Adrenal gland (tissue), 19 donors: ENCODE measurements around the gene RSPH10B2. TPM values are rescaled to one million over a fixed set of nuclear protein-coding genes. Genes with fewer than 3 reads are reported as not detected.
A peak's percentile ranks its signal among the peaks of the same experiment; 100 is the strongest.
"Not testable (repeated sequence)": the region's sequence is repeated elsewhere in the genome, so short reads cannot be mapped to it uniquely, and the experiment has no call there.

ENCODE experiments used
- DNase-seq, 7 donors: peaks; one replicate each; pipeline ENCODE4 v3.0.0-alpha.2; 2019 to 2020
- H3K27ac ChIP-seq, 5 donors: fragments of 200-600 bp; sonication (generic) in 4 of 5; 1 replicate in 3 of 5; 2 replicates in 2 of 5; pipeline versions ENCODE4 v1.5.1 to v1.8.0; 2016 to 2020; ENCODE audit warnings: mild to moderate bottlenecking in 1 of 5
- H3K27me3 ChIP-seq: fragments of 200-600 bp; 2 replicates; pipeline ENCODE4 v1.8.0; 2021
- H3K36me3 ChIP-seq, 2 donors: fragments of 200-600 bp; replicated peaks in 1 of 2; 1 replicate in 1 of 2; 2 replicates in 1 of 2; pipeline versions ENCODE4 v1.5.1 to v1.8.0; 2018 to 2022
- H3K4me1 ChIP-seq, 2 donors: fragments of 200-600 bp; replicated peaks in 1 of 2; 1 replicate in 1 of 2; 2 replicates in 1 of 2; pipeline versions ENCODE4 v1.5.1 to v1.8.0; 2018 to 2021
- H3K4me3 ChIP-seq, 4 donors: fragments of 200-600 bp; sonication (generic) in 3 of 4; one replicate each; pipeline ENCODE4 v1.5.1; 2016 to 2018
- H3K9me3 ChIP-seq, 3 donors: fragments of 200-600 bp; sonication (generic) in 1 of 3; replicated peaks in 1 of 3; 1 replicate in 2 of 3; 2 replicates in 1 of 3; pipeline versions ENCODE4 v1.5.1 to v1.8.0; 2016 to 2021
- CTCF ChIP-seq, 6 experiments: fragments of 450-650 bp in 4 of 6; fragments of 200-600 bp in 2 of 6; sonication (generic) in 1 of 6; IDR thresholded peaks; 1 replicate in 5 of 6; 2 replicates in 1 of 6; pipeline versions ENCODE4 v1.5.1 to v1.8.0; 2016 to 2021; ENCODE audit warnings: antibody characterized with exemption in 6 of 6, mild to moderate bottlenecking in 2 of 6, moderate library complexity in 1 of 6
- POLR2A ChIP-seq, 2 donors: fragments of 450-650 bp; IDR thresholded peaks; one replicate each; pipeline ENCODE4 v1.6.1; 2017; ENCODE audit warnings: antibody characterized with exemption in 2 of 2, mild to moderate bottlenecking in 2 of 2, moderate library complexity in 1 of 2
- WGBS, 4 donors: extraction: QIAGEN DNeasy Blood & Tissue Kit in 2 of 4; methylation state at CpG; one replicate each; pipeline versions ENCODE4 v1.1.5 to v1.1.7; 2013 to 2017; 5-methylcytosine and 5-hydroxymethylcytosine counted together
- intact Hi-C, 2 donors: fragments of 100-400 bp; cut with DNase I; formaldehyde crosslinking; loops; one replicate each; pipeline versions ENCODE4 v1.14.1 to v1.15.0; 2022 to 2023
- long read RNA-seq, 10 donors: library from polyadenylated mRNA in 3 of 10; unstranded in 2 of 10; stranded (forward) in 1 of 10; transcript quantifications; one replicate each; pipeline ENCODE4 v2.0.0 and lab custom pipeline, GENCODE V29; 2021 to 2026
- polyA plus RNA-seq, 3 donors: library from polyadenylated mRNA; stranded (reverse); fragments of 200-250 nt in 2 of 3; fragments of 350-450 nt in 1 of 3; fragmentation: Illumina TruSeq in 1 of 3; extraction: RNeasy Lipid Tissue Mini Kit (QIAGEN cat#74804) in 1 of 3; gene quantifications; one replicate each; pipeline ENCODE4 v1.2.3, GENCODE V29; 2013 to 2014
- total RNA-seq, 9 donors: library from RNA; depleted of rRNA in 4 of 9; stranded (reverse); fragments of >200 nt in 4 of 9; fragments of 120-200 nt in 1 of 9; fragmentation: NEBNext Ultra II Directional in 1 of 9; extraction: Animal tissue kit (Norgen Biotek cat#: 25700) in 1 of 9; gene quantifications; one replicate each; pipeline versions ENCODE4 v1.1.0 to v1.2.4, GENCODE V29; 2013 to 2023
- donor health status: healthy with polysubstance abuse.
- donor health status: Bipolar disorder and iron deficiency.
- donor health status: DM: yes; HTN: yes; CAD: no.
- donor health status: DM: no; HTN: no; CAD: no.
- donor health status: DM: no; HTN: no; CAD: no.
- donor health status: DM: yes; HTN: yes; CAD: no.

RSPH10B2 gene
- 1 to 10 TPM in 1 of 9 donors, under 1 TPM in 3, not detected in 5; 0.19 to 1.2 (median 0.34) TPM for total RNA-seq
- under 1 TPM; 0.24 to 0.64 (median 0.44) TPM for polyA plus RNA-seq
- long read RNA-seq, donor 1, partial matches to known transcripts, result 14 of 33 reads
- long read RNA-seq, donor 1, other reads (novel, unspliced or antisense), result 19 of 33 reads
- long read RNA-seq, donor 2, result 0 reads
- long read RNA-seq, donor 3, result 0 reads
- long read RNA-seq, donor 4, result 0 reads
- long read RNA-seq, donor 5, partial matches to known transcripts, result 0 of 2 reads
- long read RNA-seq, donor 5, other reads (novel, unspliced or antisense), result 2 of 2 reads
- long read RNA-seq, donor 6, result 0 reads
- long read RNA-seq, donor 7, result 0 reads
- long read RNA-seq, donor 8, result 0 reads
- long read RNA-seq, donor 9, partial matches to known transcripts, result 6 of 6 reads
- long read RNA-seq, donor 9, other reads (novel, unspliced or antisense), result 0 of 6 reads
- long read RNA-seq, donor 10, result 0 reads

GRCh38 chr7:6753964-6754363 is at the start of gene RSPH10B2:
RSPH10B2 (plus strand) TSS chr7:6754103; CDS start chr7:6757678, 3,575 bp downstream.
- H3K36me3 ChIP-seq, H3K4me3 ChIP-seq, H3K27ac ChIP-seq, H3K9me3 ChIP-seq, H3K27me3 ChIP-seq, intact Hi-C loops, DNase-seq, H3K4me1 ChIP-seq: not testable (repeated sequence)
- WGBS, 4 donors, result 0 to 15% (median 11%) methylated on average over 7 to 14 of the region's 38 CpGs; no CpG with 5 or more reads in 1 of the 4 donors

- Histone ChIP-seq H3K27ac (peak overlapping the region; percentile 78 to 93 (median 89)), H3K4me1 (peaks cover 2 to 13% of the 10 kb centered on the region in 2 donors), H3K27me3 (no peaks in the 10 kb centered on the region), H3K9me3 (no peaks in the 10 kb centered on the region), H3K36me3 (peaks cover 0 to 17% of the 10 kb centered on the region in 2 donors), H3K4me3 (peak overlapping the region; percentile 73 to 98 (median 85))
- 0% methylated on average over 10 to 47 of the region's 47 CpGs for WGBS, 4 donors
- peak; percentile 42 to 62 (median 54) for DNase-seq
- TF ChIP-seq POLR2A (IDR thresholded peaks at IDR 0.05) (no peak), CTCF (IDR thresholded peaks at IDR 0.05) (no peak)
- intact Hi-C loops, result no loop called here
These were observed 47.8 kb upstream of the RSPH10B2 start for GRCh38 chr7:6705959-6706665.

- peak within 1 kb of the TSS; percentile 78 to 93 (median 89) for H3K27ac ChIP-seq
- 1 to 13% (median 4%) methylated on average over 7 to 65 of the region's 65 CpGs for WGBS, 4 donors
- H3K9me3 ChIP-seq, result no peaks in the 10 kb centered on the region
- TF ChIP-seq POLR2A (IDR thresholded peaks at IDR 0.05) (peak; percentile 48 to 77), CTCF (IDR thresholded peaks at IDR 0.05) (no peak)
- intact Hi-C loops, result no loop called here
- H3K27me3 ChIP-seq, result no peaks in the 10 kb centered on the region
- peak; percentile 97 to 99 (median 98) for DNase-seq
- peak within 1 kb of the TSS; percentile 73 to 98 (median 85) for H3K4me3 ChIP-seq
- H3K36me3 ChIP-seq, result peaks cover 0 to 13% of the 10 kb centered on the region in 2 donors
- H3K4me1 ChIP-seq, result peaks cover 2 to 13% of the 10 kb centered on the region in 2 donors
These were observed 47.1 kb upstream of the RSPH10B2 start, which contains the start of gene ZNF12 for GRCh38 chr7:6706666-6707407. ZNF12 (minus strand) TSS chr7:6706947; CDS start chr7:6705173, 1,774 bp downstream.

- TF ChIP-seq CTCF (IDR thresholded peaks at IDR 0.05) (no peak), POLR2A (IDR thresholded peaks at IDR 0.05) (no peak)
These were observed 45.6 kb upstream of the RSPH10B2 start for GRCh38 chr7:6708304-6708703.

More at GRCh38 chr7:6708304-6708703, 45.6 kb upstream of the RSPH10B2 start:
- WGBS, 4 donors, result 88 to 92% (median 90%) methylated on average over 3 of the region's 3 CpGs
- no peaks in the 10 kb centered on the region for H3K27me3 ChIP-seq
- intact Hi-C loops, result no loop called here
- peaks cover 0 to 11% of the 10 kb centered on the region in 2 donors for H3K36me3 ChIP-seq
- no peaks in the 10 kb centered on the region for H3K9me3 ChIP-seq
- H3K4me1 ChIP-seq, result peaks cover 2 to 13% of the 10 kb centered on the region in 2 donors
- H3K4me3 ChIP-seq, result no peak overlapping the region
- no peak for DNase-seq
- H3K27ac ChIP-seq, result no peak overlapping the region
